SU-DHL-6 (cell line): ENCODE measurements around the gene FCAMR.

ENCODE experiments used
- H2AFZ ChIP-seq: fragments of 200-600 bp; sonication (generic); 2 replicates; pipeline ENCODE4 v1.6.1; 2014; ENCODE audit warnings: low read depth, mild to moderate bottlenecking, moderate library complexity, mixed read lengths, antibody characterized with exemption, low read length; ENCODE audit not compliant: severe bottlenecking
- H3F3A ChIP-seq: fragments of 200-600 bp; shearing (Covaris generic); 2 replicates; pipeline ENCODE4 v1.6.0; 2016; ENCODE audit warnings: antibody characterized with exemption, mild to moderate bottlenecking; ENCODE audit not compliant: insufficient read depth
- H3K27ac ChIP-seq: fragments of 200-600 bp; sonication (generic); 2 replicates; pipeline ENCODE4 v1.5.1; 2016; ENCODE audit warnings: low read depth, mild to moderate bottlenecking, low read length, moderate library complexity, mixed read lengths
- H3K27me3 ChIP-seq: fragments of 200-600 bp; sonication (generic), shearing (Covaris generic); 2 replicates; pipeline ENCODE4 v1.6.0; 2014; ENCODE audit warnings: mild to moderate bottlenecking, low read length
- H3K36me3 ChIP-seq: fragments of 200-600 bp; sonication (generic); 2 replicates; pipeline ENCODE4 v1.6.1; 2014; ENCODE audit warnings: mild to moderate bottlenecking, low read length, mixed read lengths
- H3K4me2 ChIP-seq: fragments of 300-600, 200-600 bp; shearing (Covaris generic), sonication (generic); 2 replicates; pipeline ENCODE4 v1.6.0; 2014; ENCODE audit warnings: low read length, low read depth, mild to moderate bottlenecking; ENCODE audit not compliant: poor library complexity, severe bottlenecking
- H3K4me3 ChIP-seq: fragments of 200-600 bp; sonication (generic); 2 replicates; pipeline ENCODE4 v1.5.1; 2014; ENCODE audit warnings: antibody characterized with exemption, low read length, mild to moderate bottlenecking, mixed read lengths; ENCODE audit not compliant: insufficient read depth, poor library complexity, severe bottlenecking
- H3K79me2 ChIP-seq: fragments of 200-600 bp; sonication (generic); 2 replicates; pipeline ENCODE4 v1.6.1; 2014; ENCODE audit warnings: mild to moderate bottlenecking, low read length, moderate library complexity; ENCODE audit not compliant: insufficient read depth
- H3K9ac ChIP-seq: fragments of 200-600 bp; sonication (generic); 2 replicates; pipeline ENCODE4 v1.7.0; 2014; ENCODE audit warnings: mild to moderate bottlenecking, low read length
- H3K9me2 ChIP-seq: fragments of 200-600 bp; sonication (generic); replicated peaks from 2 replicates; pipeline ENCODE4 v1.6.1; 2014; ENCODE audit warnings: low read length; ENCODE audit not compliant: insufficient read depth
- H3K9me3 ChIP-seq: fragments of 200-600 bp; sonication (generic); 2 replicates; pipeline ENCODE4 v1.6.1; 2014; ENCODE audit warnings: low read length, mixed read lengths; ENCODE audit not compliant: insufficient read depth
- H4K20me1 ChIP-seq: fragments of 200-600 bp; sonication (generic); 2 replicates; pipeline ENCODE4 v1.6.1; 2014; ENCODE audit warnings: low read depth, mild to moderate bottlenecking, antibody characterized with exemption, low read length, moderate library complexity, mixed read lengths
- EZH2phosphoT487 ChIP-seq: fragments of 200-600 bp; sonication (generic), shearing (Covaris generic); conservative IDR thresholded peaks from 2 replicates; pipeline ENCODE4 v1.6.1; 2018; ENCODE audit warnings: mild to moderate bottlenecking, antibody characterized with exemption, low read length, moderate library complexity, mixed read lengths
- TF ChIP-seq, protein P1 (sequence below): fragments of 200-600 bp; sonication (generic); IDR thresholded peaks from one replicate; pipeline ENCODE4 v1.5.1; 2017; ENCODE audit warnings: antibody characterized with exemption, mild to moderate bottlenecking, low read length, moderate library complexity; ENCODE audit not compliant: insufficient read depth, poor library complexity, severe bottlenecking

The FCAMR gene

DNA sequence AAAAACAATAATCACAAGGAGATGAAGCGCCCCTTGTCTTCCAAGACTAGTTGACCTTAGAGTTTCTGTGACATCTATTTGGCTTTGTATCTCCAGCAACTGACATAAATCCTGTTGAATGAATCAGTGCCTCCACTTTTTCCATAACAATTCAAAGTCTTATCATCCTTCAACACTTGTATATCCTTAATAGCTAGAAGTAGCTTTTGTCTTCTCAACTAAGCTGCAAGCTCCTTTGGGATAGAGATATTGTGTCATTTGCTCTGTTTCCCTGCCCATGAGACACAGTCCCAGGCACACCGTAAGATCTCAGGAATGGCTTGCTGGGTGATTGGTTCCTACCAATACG, 29.7 kb downstream of the FCAMR start:
- no peaks in the 10 kb centered on the region for H3K9me3 ChIP-seq
- H3K9ac ChIP-seq, result no peak overlapping the region
- H2AFZ ChIP-seq, result no peak overlapping the region
- H3K27ac ChIP-seq, result no peak overlapping the region
- H3K36me3 ChIP-seq, result no peaks in the 10 kb centered on the region
- no peak for TF ChIP-seq EZH2phosphoT487
- TF ChIP-seq, protein P1, sequence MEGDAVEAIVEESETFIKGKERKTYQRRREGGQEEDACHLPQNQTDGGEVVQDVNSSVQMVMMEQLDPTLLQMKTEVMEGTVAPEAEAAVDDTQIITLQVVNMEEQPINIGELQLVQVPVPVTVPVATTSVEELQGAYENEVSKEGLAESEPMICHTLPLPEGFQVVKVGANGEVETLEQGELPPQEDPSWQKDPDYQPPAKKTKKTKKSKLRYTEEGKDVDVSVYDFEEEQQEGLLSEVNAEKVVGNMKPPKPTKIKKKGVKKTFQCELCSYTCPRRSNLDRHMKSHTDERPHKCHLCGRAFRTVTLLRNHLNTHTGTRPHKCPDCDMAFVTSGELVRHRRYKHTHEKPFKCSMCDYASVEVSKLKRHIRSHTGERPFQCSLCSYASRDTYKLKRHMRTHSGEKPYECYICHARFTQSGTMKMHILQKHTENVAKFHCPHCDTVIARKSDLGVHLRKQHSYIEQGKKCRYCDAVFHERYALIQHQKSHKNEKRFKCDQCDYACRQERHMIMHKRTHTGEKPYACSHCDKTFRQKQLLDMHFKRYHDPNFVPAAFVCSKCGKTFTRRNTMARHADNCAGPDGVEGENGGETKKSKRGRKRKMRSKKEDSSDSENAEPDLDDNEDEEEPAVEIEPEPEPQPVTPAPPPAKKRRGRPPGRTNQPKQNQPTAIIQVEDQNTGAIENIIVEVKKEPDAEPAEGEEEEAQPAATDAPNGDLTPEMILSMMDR, result no peak
- no peaks in the 10 kb centered on the region for H3K27me3 ChIP-seq
- no peaks in the 10 kb centered on the region for H4K20me1 ChIP-seq
- H3F3A ChIP-seq, result no peaks in the 10 kb centered on the region
- no peak overlapping the region for H3K4me2 ChIP-seq
- no peaks in the 10 kb centered on the region for H3K9me2 ChIP-seq
- H3K4me3 ChIP-seq, result no peak overlapping the region
- no peaks in the 10 kb centered on the region for H3K79me2 ChIP-seq

DNA sequence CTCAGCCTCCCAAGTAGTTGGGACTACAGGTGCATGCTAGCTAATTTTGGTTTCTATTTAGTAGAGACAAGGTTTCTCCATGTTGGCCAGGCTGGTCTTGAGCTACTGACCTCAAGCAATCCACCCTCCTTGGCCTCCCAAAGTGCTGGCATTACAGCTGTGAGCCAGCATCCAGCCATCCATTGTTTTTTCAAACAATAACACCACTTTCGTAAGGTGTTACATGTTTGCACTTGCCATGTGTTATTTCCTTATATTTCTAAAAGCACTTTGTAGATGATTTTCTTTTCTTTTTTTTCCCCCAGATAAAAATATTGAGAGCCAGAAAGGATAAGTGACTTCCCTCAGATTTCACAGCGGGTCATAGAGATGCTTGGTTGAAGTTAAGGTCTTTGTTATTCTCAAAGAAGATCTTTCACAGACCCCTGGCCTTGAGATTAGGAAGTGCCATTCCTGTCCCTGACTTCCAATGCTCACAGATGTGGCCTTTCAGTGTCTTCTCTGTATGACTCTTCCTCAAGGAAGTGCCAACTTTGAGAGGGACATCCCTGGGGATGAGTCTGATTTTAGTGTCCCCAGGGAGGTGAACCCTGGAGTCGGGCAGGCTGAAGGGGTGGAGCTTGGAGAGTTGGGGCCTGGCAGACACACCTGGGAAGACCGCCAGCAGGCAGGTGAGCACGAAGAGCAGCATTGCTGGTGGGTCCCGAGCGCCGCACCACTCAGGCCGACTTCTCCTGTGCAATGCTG, 30.2 kb downstream of the FCAMR start:
- no peak overlapping the region for H3K4me2 ChIP-seq
- H3K9ac ChIP-seq, result no peak overlapping the region
- TF ChIP-seq, protein P1, result no peak
- TF ChIP-seq EZH2phosphoT487, result no peak
- no peak overlapping the region for H2AFZ ChIP-seq
- no peaks in the 10 kb centered on the region for H3K79me2 ChIP-seq
- H3K4me3 ChIP-seq, result no peak overlapping the region
- no peaks in the 10 kb centered on the region for H4K20me1 ChIP-seq
- H3K27ac ChIP-seq, result no peak overlapping the region
- H3F3A ChIP-seq, result no peaks in the 10 kb centered on the region
- no peaks in the 10 kb centered on the region for H3K9me2 ChIP-seq
- no peaks in the 10 kb centered on the region for H3K36me3 ChIP-seq
- H3K27me3 ChIP-seq, result no peaks in the 10 kb centered on the region
- no peaks in the 10 kb centered on the region for H3K9me3 ChIP-seq

DNA sequence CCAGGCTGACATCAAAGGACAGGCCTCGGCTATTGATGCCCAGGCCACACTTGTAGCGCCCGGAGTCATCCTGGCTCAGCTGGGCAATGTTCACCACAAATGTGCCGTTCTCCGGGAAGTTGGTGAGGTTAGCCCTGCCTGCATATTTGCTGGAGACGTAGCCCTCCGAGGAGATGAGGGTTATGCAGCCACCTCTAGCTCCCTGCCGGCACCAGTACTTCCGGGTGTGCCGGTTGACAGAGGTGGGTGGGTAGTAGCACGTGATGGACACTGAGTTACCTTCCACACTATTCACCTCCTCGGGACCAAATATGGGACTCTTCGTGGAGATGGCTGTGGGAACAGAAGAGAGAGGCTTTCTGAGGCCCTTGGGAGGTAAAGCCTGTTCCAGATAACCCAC, 31.1 kb downstream of the FCAMR start:
- H3K27ac ChIP-seq, result no peak overlapping the region
- H3K79me2 ChIP-seq, result no peaks in the 10 kb centered on the region
- no peak overlapping the region for H2AFZ ChIP-seq
- H3K9me3 ChIP-seq, result no peaks in the 10 kb centered on the region
- no peaks in the 10 kb centered on the region for H3K36me3 ChIP-seq
- no peaks in the 10 kb centered on the region for H3K9me2 ChIP-seq
- no peak overlapping the region for H3K9ac ChIP-seq
- TF ChIP-seq, protein P1, result no peak
- TF ChIP-seq EZH2phosphoT487, result no peak
- H4K20me1 ChIP-seq, result no peaks in the 10 kb centered on the region
- H3K27me3 ChIP-seq, result no peaks in the 10 kb centered on the region
- no peak overlapping the region for H3K4me3 ChIP-seq
- H3K4me2 ChIP-seq, result no peak overlapping the region
- H3F3A ChIP-seq, result no peaks in the 10 kb centered on the region

DNA sequence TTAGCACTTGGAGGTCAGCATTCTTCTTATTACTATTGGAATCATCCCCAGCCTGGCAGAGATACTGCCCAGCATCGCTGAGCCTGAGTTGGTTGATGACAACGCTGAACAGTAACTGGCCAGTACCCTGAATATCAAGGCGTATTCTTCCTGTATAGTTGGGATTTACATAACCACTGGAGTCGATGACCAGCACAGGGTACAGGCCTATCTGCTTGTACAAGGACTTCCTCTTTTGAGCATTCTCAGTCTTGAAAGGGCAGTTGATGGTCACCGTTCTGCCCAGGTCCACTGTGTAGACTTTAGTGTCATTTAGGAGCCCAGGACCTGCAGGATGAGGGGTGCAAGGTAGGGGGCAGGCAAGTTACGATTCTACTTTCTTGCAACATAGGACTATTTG, 32.8 kb downstream of the FCAMR start:
- TF ChIP-seq, protein P1, result no peak
- TF ChIP-seq EZH2phosphoT487, result no peak
- Histone ChIP-seq H3K36me3 (no peaks in the 10 kb centered on the region), H3K27me3 (no peaks in the 10 kb centered on the region), H3K9me2 (no peaks in the 10 kb centered on the region), H4K20me1 (no peaks in the 10 kb centered on the region), H3K9me3 (no peaks in the 10 kb centered on the region), H3K4me3 (no peak overlapping the region), H3K79me2 (no peaks in the 10 kb centered on the region), H3F3A (no peaks in the 10 kb centered on the region), H3K27ac (no peak overlapping the region), H2AFZ (no peak overlapping the region), H3K4me2 (no peak overlapping the region), H3K9ac (no peak overlapping the region)
